HEK293 (cell line): Measurements from ENCODE around the gene EXOC8.

ENCODE experiments used
- HOXC10 ChIP-seq: sonication (generic); formaldehyde crosslinking; IDR thresholded peaks from 2 replicates; pipeline ENCODE4 v1.8.1; 2023; ENCODE audit warnings: mild to moderate bottlenecking, missing genetic modification reagents
- IKZF3 ChIP-seq: fragments of 450-650 bp; IDR thresholded peaks from 2 replicates; pipeline ENCODE4 v1.5.0; 2018; ENCODE audit warnings: missing biosample characterization, mild to moderate bottlenecking, missing genetic modification characterization, moderate library complexity
- KLF16 ChIP-seq: fragments of 450-650 bp; formaldehyde crosslinking; IDR thresholded peaks from 2 replicates; pipeline ENCODE4 v1.5.1; 2017; ENCODE audit warnings: missing biosample characterization, missing genetic modification characterization
- KLF7 ChIP-seq: fragments of 450-650 bp; formaldehyde crosslinking; IDR thresholded peaks from 2 replicates; pipeline ENCODE4 v1.5.1; 2016; ENCODE audit warnings: missing biosample characterization, missing genetic modification characterization, borderline replicate concordance
- MZF1 ChIP-seq: fragments of 450-650 bp; formaldehyde crosslinking; IDR thresholded peaks from 2 replicates; pipeline ENCODE4 v1.5.1; 2017; ENCODE audit warnings: missing biosample characterization, missing genetic modification characterization, borderline replicate concordance
- PBX3 ChIP-seq: sonication (generic); formaldehyde crosslinking; IDR thresholded peaks from 2 replicates; pipeline ENCODE4 v1.8.1; 2022; ENCODE audit warnings: mild to moderate bottlenecking, moderate library complexity, missing genetic modification reagents
- TCF7L2 ChIP-seq: IDR thresholded peaks from 2 replicates; pipeline ENCODE4 v1.6.1; 2011; ENCODE audit warnings: low read depth, mild to moderate bottlenecking, inconsistent platforms, low read length, moderate library complexity, borderline replicate concordance
- ZBTB26 ChIP-seq: fragments of 450-650 bp; formaldehyde crosslinking; optimal IDR thresholded peaks from 2 replicates; pipeline ENCODE3; 2016; ENCODE audit warnings: missing biosample characterization, mild to moderate bottlenecking, missing genetic modification characterization
- ZBTB48 ChIP-seq: fragments of 450-650 bp; formaldehyde crosslinking; IDR thresholded peaks from 2 replicates; pipeline ENCODE4 v1.5.1; 2016; ENCODE audit warnings: missing biosample characterization, missing genetic modification characterization
- ZBTB8A ChIP-seq: fragments of 450-650 bp; formaldehyde crosslinking; IDR thresholded peaks from 2 replicates; pipeline ENCODE4 v1.5.1; 2016; ENCODE audit warnings: missing biosample characterization, missing genetic modification characterization
- ZEB2 ChIP-seq: fragments of 450-650 bp; formaldehyde crosslinking; IDR thresholded peaks from 2 replicates; pipeline ENCODE4 v1.5.1; 2016; ENCODE audit warnings: missing biosample characterization, missing genetic modification characterization
- ZNF10 ChIP-seq: fragments of 450-650 bp; formaldehyde crosslinking; IDR thresholded peaks from 2 replicates; pipeline ENCODE4 v1.5.1; 2017; ENCODE audit warnings: missing biosample characterization, missing genetic modification characterization
- ZNF114 ChIP-seq: fragments of 450-650 bp; formaldehyde crosslinking; IDR thresholded peaks from 2 replicates; pipeline ENCODE4 v1.5.0; 2017; ENCODE audit warnings: missing biosample characterization, missing genetic modification characterization
- ZNF138 ChIP-seq: fragments of 450-650 bp; formaldehyde crosslinking; IDR thresholded peaks from 2 replicates; pipeline ENCODE4 v1.5.1; 2016; ENCODE audit warnings: missing biosample characterization, missing genetic modification characterization, borderline replicate concordance
- ZNF18 ChIP-seq: fragments of 450-650 bp; formaldehyde crosslinking; IDR thresholded peaks from 2 replicates; pipeline ENCODE4 v1.5.1; 2016; ENCODE audit warnings: missing biosample characterization, missing genetic modification characterization
- ZNF248 ChIP-seq: fragments of 450-650 bp; formaldehyde crosslinking; IDR thresholded peaks from 2 replicates; pipeline ENCODE4 v1.5.1; 2017; ENCODE audit warnings: missing biosample characterization, missing genetic modification characterization
- ZNF292 ChIP-seq: fragments of 450-650 bp; formaldehyde crosslinking; IDR thresholded peaks from 2 replicates; pipeline ENCODE4 v1.5.1; 2016; ENCODE audit warnings: low read depth, missing biosample characterization, missing genetic modification characterization, borderline replicate concordance
- ZNF341 ChIP-seq: fragments of 450-650 bp; formaldehyde crosslinking; IDR thresholded peaks from 2 replicates; pipeline ENCODE4; 2016; ENCODE audit warnings: low read depth, missing biosample characterization, missing genetic modification characterization
- ZNF37A ChIP-seq: fragments of 450-650 bp; IDR thresholded peaks from 2 replicates; pipeline ENCODE4 v1.5.1; 2018; ENCODE audit warnings: missing biosample characterization, missing genetic modification characterization
- ZNF426 ChIP-seq: fragments of 450-650 bp; formaldehyde crosslinking; IDR thresholded peaks from 2 replicates; pipeline ENCODE4 v1.5.1; 2017; ENCODE audit warnings: missing biosample characterization, missing genetic modification characterization, mild to moderate bottlenecking, inconsistent platforms, moderate library complexity
- ZNF449 ChIP-seq: fragments of 450-650 bp; formaldehyde crosslinking; IDR thresholded peaks from 2 replicates; pipeline ENCODE4 v1.5.1; 2017; ENCODE audit warnings: missing biosample characterization, mild to moderate bottlenecking, missing genetic modification characterization, moderate library complexity
- ZNF530 ChIP-seq: fragments of 450-650 bp; formaldehyde crosslinking; IDR thresholded peaks from 2 replicates; pipeline ENCODE4 v1.5.1; 2016; ENCODE audit warnings: low read depth, missing biosample characterization, missing genetic modification characterization
- ZNF544 ChIP-seq: fragments of 450-650 bp; formaldehyde crosslinking; IDR thresholded peaks from 2 replicates; pipeline ENCODE4 v1.5.0; 2017; ENCODE audit warnings: missing biosample characterization, missing genetic modification characterization
- ZNF558 ChIP-seq: fragments of 450-650 bp; formaldehyde crosslinking; IDR thresholded peaks from 2 replicates; pipeline ENCODE4 v1.5.1; 2016; ENCODE audit warnings: missing biosample characterization, missing genetic modification characterization
- ZNF610 ChIP-seq: fragments of 450-650 bp; formaldehyde crosslinking; IDR thresholded peaks from 2 replicates; pipeline ENCODE4 v1.5.1; 2016; ENCODE audit warnings: missing biosample characterization, missing genetic modification characterization, borderline replicate concordance
- ZNF639 ChIP-seq: fragments of 450-650 bp; formaldehyde crosslinking; IDR thresholded peaks from 2 replicates; pipeline ENCODE4 v1.5.1; 2016; ENCODE audit warnings: missing biosample characterization, missing genetic modification characterization
- ZNF664 ChIP-seq: fragments of 450-650 bp; formaldehyde crosslinking; IDR thresholded peaks from 2 replicates; pipeline ENCODE4 v1.5.1; 2016; ENCODE audit warnings: missing biosample characterization, missing genetic modification characterization
- ZNF677 ChIP-seq: fragments of 450-650 bp; IDR thresholded peaks from 2 replicates; pipeline ENCODE4 v1.5.0; 2018; ENCODE audit warnings: missing biosample characterization, mild to moderate bottlenecking, missing genetic modification characterization, moderate library complexity
- ZNF692 ChIP-seq: fragments of 450-650 bp; formaldehyde crosslinking; IDR thresholded peaks from 2 replicates; pipeline ENCODE4 v1.5.1; 2016; ENCODE audit warnings: missing biosample characterization, missing genetic modification characterization
- ZNF76 ChIP-seq: fragments of 450-650 bp; formaldehyde crosslinking; IDR thresholded peaks from 2 replicates; pipeline ENCODE4; 2016; ENCODE audit warnings: low read depth, missing biosample characterization, missing genetic modification characterization, borderline replicate concordance
- ZNF777 ChIP-seq: fragments of 450-650 bp; formaldehyde crosslinking; IDR thresholded peaks from 2 replicates; pipeline ENCODE4 v1.5.1; 2017; ENCODE audit warnings: missing biosample characterization, missing genetic modification characterization, borderline replicate concordance
- ZSCAN5A ChIP-seq: fragments of 450-650 bp; formaldehyde crosslinking; IDR thresholded peaks from 2 replicates; pipeline ENCODE4 v1.5.1; 2016; ENCODE audit warnings: missing biosample characterization, missing genetic modification characterization

Gene EXOC8

GRCh38 chr1:231315887-231316286 is 21.8 kb downstream of the EXOC8 start (continued):
- TF ChIP-seq ZNF10 (no peak), ZSCAN5A (tag by site-specific recombination) (no peak), ZNF138 (tag by site-specific recombination) (no peak), ZEB2 (tag by site-specific recombination) (no peak), PBX3 (CRISPR knock-in tag) (no peak), ZNF426 (no peak), ZBTB8A (no peak), ZNF664 (tag by site-specific recombination) (no peak), ZNF18 (tag by site-specific recombination) (no peak), ZNF530 (tag by site-specific recombination) (no peak), ZBTB26 (tag by site-specific recombination) (no peak), MZF1 (tag by site-specific recombination) (peak; percentile 94), TCF7L2 (no peak), ZNF692 (0 out of 2 replicates have a peak, but pooled peaks have one; percentile 40), ZNF76 (tag by site-specific recombination) (peak; percentile 45; the same call in 1 of the 2 replicates), ZNF777 (tag by site-specific recombination) (no peak), ZNF558 (tag by site-specific recombination) (no peak), ZNF544 (tag by site-specific recombination) (no peak), ZNF341 (tag by site-specific recombination) (no peak), ZNF449 (tag by site-specific recombination) (no peak), ZNF37A (tag by site-specific recombination) (no peak), ZNF610 (tag by site-specific recombination) (peak; percentile 44; the same call in 1 of the 2 replicates), KLF7 (no peak), HOXC10 (CRISPR knock-in tag) (no peak), ZNF248 (no peak), ZNF114 (tag by site-specific recombination) (no peak), IKZF3 (no peak), ZBTB48 (tag by site-specific recombination) (peak; percentile 51), ZNF677 (tag by site-specific recombination) (no peak), ZNF292 (tag by site-specific recombination) (no peak), ZNF639 (tag by site-specific recombination) (no peak), KLF16 (tag by site-specific recombination) (no peak)
